MCF 10A (cell line): ENCODE results near the gene RNF175. TPM values are rescaled to one million over a fixed set of nuclear protein-coding genes. Genes with fewer than 3 reads are reported as not detected.

Source experiments
- Bru-seq: library from RNA; stranded (reverse); fragments of 400-500 nt; gene quantifications from one replicate; lab custom pipeline; 2021; lab: Mats Ljungman, UMichigan
- BruChase-seq, 2 experiments: library from RNA; stranded (reverse); fragments of 400-500 nt; gene quantifications; one replicate each; lab custom pipeline; 2021; lab: Mats Ljungman, UMichigan
- BruUV-seq: library from RNA; stranded (reverse); fragments of 400-500 nt; replicated peaks from 2 replicates; lab custom pipeline; 2021; lab: Mats Ljungman, UMichigan
- CTCF ChIA-PET: fragments of 300-600 bp; sonication (Branson Sonifier 250); formaldehyde crosslinking; extraction: SDS; loops from one replicate; lab custom pipeline; 2021; ENCODE audit warnings: antibody characterized with exemption, inconsistent platforms; lab: Yijun Ruan, JAX
- POLR2A ChIA-PET: fragments of 300-600, 350-650 bp; sonication (Branson Sonifier 250); formaldehyde crosslinking; extraction: SDS; loops from one replicate; lab custom pipeline; 2020; ENCODE audit warnings: antibody characterized with exemption, inconsistent platforms; lab: Yijun Ruan, JAX
- DNase-seq: peaks from one replicate; pipeline ENCODE4 v3.0.0-alpha.2; 2018; ENCODE audit not compliant: unreplicated experiment
- H3K27ac Mint-ChIP-seq: one replicate; pipeline ENCODE4 v1.8.0; 2022; ENCODE audit warnings: mild to moderate bottlenecking, low read depth, mixed read lengths; ENCODE audit not compliant: unreplicated experiment
- H3K27me3 Mint-ChIP-seq: one replicate; pipeline ENCODE4 v1.8.0; 2022; ENCODE audit warnings: mixed read lengths; ENCODE audit not compliant: insufficient read depth, unreplicated experiment
- H3K36me3 Mint-ChIP-seq: one replicate; pipeline ENCODE4 v1.8.0; 2022; ENCODE audit warnings: mild to moderate bottlenecking, moderate library complexity, mixed read lengths; ENCODE audit not compliant: insufficient read depth, unreplicated experiment
- H3K4me1 Mint-ChIP-seq: one replicate; pipeline ENCODE4 v1.8.0; 2022; ENCODE audit warnings: mixed read lengths; ENCODE audit not compliant: insufficient read depth, unreplicated experiment
- H3K4me3 Mint-ChIP-seq: one replicate; pipeline ENCODE4 v1.8.0; 2022; ENCODE audit warnings: mild to moderate bottlenecking, moderate library complexity, mixed read lengths; ENCODE audit not compliant: unreplicated experiment
- H3K9me3 Mint-ChIP-seq: one replicate; pipeline ENCODE4 v1.8.0; 2022; ENCODE audit warnings: mixed read lengths; ENCODE audit not compliant: unreplicated experiment
- intact Hi-C: fragments of 100-400 bp; cut with micrococcal nuclease; formaldehyde crosslinking; loops from 2 replicates; pipeline ENCODE4 v1.14.1; 2022
- long read RNA-seq: library from polyadenylated mRNA; stranded (forward); transcript quantifications from one replicate; pipeline ENCODE4 v2.0.0, GENCODE V29; 2022
- total RNA-seq: library from RNA; stranded (reverse); gene quantifications from 2 replicates; pipeline ENCODE4 v1.2.3, GENCODE V29; 2022
- TF ChIP-seq, protein P1 (sequence below): fragments of 200-600 bp; IDR thresholded peaks from one replicate; pipeline ENCODE4 v1.8.0; 2022; ENCODE audit warnings: antibody characterized with exemption, mild to moderate bottlenecking; ENCODE audit not compliant: unreplicated experiment

RNF175 gene
- total RNA-seq, result 0.42 and 0.66 TPM in 2 replicates
- Bru-seq, nascent RNA, result percentile 20 among the genes with signal in this experiment
- percentile 14 among the genes with signal in this experiment for BruChase-seq, experiment 1, labeled RNA remaining after a 6-hour chase
- percentile 21 among the genes with signal in this experiment for BruChase-seq, experiment 2, labeled RNA remaining after a 2-hour chase
- long read RNA-seq, partial matches to known transcripts, result 0 of 1 reads
- long read RNA-seq, other reads (novel, unspliced or antisense), result 1 of 1 reads

DNA sequence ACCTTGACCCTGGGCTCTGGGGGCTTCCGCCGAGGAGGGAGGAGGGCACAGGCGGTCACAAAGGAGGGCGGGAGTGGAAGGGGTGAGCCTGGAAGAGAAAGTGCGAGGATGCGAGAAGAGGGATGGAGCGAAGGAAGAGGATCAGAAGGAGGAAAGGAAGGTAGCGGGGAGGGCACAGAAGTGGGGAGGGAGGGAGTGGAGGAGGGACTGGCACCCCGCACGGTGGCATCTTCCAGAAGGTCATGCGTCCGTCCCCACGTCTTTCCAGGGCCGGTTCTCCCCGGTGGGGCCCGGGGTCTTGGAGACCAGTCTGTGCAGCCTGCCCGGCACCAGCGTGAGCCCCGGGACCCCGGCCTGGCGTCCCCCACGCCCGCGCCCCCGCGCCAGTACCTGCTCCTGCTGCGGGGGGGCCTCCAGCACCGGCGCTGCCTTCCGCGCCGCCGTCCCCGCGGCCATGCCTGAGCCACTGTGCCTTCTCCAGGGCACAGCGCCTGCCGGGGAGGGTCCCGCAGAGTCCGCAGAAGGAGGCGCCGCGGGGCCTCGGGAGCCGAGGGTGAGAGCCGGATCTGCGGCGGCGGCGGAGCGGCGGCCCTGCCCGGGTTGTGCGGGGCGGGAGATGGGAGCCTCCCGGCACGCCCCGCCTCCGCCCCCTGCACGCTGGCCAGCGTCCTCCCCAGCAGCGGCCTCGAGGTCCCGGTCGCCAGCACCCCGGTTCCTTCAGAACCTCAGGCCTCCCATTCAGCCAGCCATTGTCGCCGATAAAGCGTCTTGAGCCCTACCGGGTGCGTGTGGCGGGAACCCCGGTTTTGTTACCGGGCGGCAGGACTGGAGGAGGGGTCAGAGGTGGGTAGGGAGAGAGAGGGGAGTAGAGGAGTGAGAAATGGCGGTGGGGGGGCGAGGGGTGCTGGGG lies at the start of gene RNF175:
RNF175 (minus strand) TSS at position 618 of the 910 bp plus-strand sequence; CDS start at position 456, 162 bp downstream.
- H3K4me3 Mint-ChIP-seq, result peak within 1 kb of the TSS; percentile 55
- no peaks in the 10 kb centered on the region for H3K27me3 Mint-ChIP-seq
- peaks cover 2% of the 10 kb centered on the region for H3K9me3 Mint-ChIP-seq
- intact Hi-C loops, result no loop called here
- CTCF ChIA-PET, result interaction anchor here (2.7 kb wide), 1 partner anchor 9 kb away, joined by 11 read pairs; no protein-coding TSS in a partner anchor
- no peaks in the 10 kb centered on the region for H3K4me1 Mint-ChIP-seq
- TF ChIP-seq, protein P1, sequence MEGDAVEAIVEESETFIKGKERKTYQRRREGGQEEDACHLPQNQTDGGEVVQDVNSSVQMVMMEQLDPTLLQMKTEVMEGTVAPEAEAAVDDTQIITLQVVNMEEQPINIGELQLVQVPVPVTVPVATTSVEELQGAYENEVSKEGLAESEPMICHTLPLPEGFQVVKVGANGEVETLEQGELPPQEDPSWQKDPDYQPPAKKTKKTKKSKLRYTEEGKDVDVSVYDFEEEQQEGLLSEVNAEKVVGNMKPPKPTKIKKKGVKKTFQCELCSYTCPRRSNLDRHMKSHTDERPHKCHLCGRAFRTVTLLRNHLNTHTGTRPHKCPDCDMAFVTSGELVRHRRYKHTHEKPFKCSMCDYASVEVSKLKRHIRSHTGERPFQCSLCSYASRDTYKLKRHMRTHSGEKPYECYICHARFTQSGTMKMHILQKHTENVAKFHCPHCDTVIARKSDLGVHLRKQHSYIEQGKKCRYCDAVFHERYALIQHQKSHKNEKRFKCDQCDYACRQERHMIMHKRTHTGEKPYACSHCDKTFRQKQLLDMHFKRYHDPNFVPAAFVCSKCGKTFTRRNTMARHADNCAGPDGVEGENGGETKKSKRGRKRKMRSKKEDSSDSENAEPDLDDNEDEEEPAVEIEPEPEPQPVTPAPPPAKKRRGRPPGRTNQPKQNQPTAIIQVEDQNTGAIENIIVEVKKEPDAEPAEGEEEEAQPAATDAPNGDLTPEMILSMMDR, result no peak
- BruUV-seq, result no TSS peak
- H3K27ac Mint-ChIP-seq, result no peak within 1 kb of the TSS
- POLR2A ChIA-PET, result no interaction called here
- no peaks in the 10 kb centered on the region for H3K36me3 Mint-ChIP-seq
- no peak for DNase-seq

DNA sequence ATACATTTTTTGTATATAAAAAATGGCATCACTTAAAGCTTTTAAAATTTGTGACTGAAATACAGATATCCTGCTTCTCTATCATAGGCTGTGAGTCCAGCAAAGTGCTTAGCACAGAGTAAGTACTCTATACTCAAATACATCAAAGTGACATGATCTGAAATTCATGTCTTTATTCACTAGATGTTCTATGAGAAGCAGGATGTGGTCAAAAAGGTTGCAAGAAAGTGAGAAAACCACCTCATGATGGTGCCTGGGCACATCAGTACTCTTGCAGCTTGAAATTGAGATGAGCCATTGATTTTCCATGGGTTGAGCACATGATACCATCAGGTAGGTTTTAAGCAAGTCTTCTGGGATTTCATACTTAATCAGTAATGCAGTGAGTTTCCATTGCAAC lies 49.5 kb upstream of the RNF175 start:
- no peaks in the 10 kb centered on the region for H3K4me1 Mint-ChIP-seq
- H3K9me3 Mint-ChIP-seq, result no peaks in the 10 kb centered on the region
- TF ChIP-seq, protein P1, result no peak
- no TSS peak for BruUV-seq
- H3K27me3 Mint-ChIP-seq, result no peaks in the 10 kb centered on the region
- no peak for DNase-seq
- intact Hi-C loops, result no loop called here
- no peaks in the 10 kb centered on the region for H3K36me3 Mint-ChIP-seq
- ChIA-PET CTCF (no interaction called here), POLR2A (no interaction called here)
- no peak overlapping the region for H3K27ac Mint-ChIP-seq
- no peak overlapping the region for H3K4me3 Mint-ChIP-seq

DNA sequence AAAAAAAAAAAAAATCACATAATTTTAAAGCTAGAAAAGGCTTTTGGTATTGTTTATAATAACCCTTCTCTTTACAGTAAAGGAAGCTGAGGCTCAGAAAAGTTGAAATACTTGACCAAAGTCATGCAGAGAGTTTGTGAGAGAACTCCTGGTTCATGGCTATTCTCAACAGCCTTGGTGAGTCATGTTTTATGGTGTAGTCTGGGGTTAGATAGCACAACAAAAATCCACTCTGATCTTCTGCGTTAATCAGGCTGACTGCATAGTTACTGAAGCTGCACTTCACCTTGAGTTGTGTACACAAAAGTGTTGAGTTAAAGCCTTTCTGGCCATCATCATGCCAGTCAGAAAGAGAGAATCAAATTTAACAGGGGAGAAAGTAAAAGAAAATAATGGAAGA lies 48.4 kb upstream of the RNF175 start:
- H3K4me1 Mint-ChIP-seq, result no peaks in the 10 kb centered on the region
- ChIA-PET CTCF (no interaction called here), POLR2A (no interaction called here)
- no peaks in the 10 kb centered on the region for H3K27me3 Mint-ChIP-seq
- no peak overlapping the region for H3K27ac Mint-ChIP-seq
- no peak overlapping the region for H3K4me3 Mint-ChIP-seq
- no TSS peak for BruUV-seq
- TF ChIP-seq, protein P1, result no peak
- H3K9me3 Mint-ChIP-seq, result no peaks in the 10 kb centered on the region
- intact Hi-C loops, result no loop called here
- no peak for DNase-seq
- H3K36me3 Mint-ChIP-seq, result no peaks in the 10 kb centered on the region

DNA sequence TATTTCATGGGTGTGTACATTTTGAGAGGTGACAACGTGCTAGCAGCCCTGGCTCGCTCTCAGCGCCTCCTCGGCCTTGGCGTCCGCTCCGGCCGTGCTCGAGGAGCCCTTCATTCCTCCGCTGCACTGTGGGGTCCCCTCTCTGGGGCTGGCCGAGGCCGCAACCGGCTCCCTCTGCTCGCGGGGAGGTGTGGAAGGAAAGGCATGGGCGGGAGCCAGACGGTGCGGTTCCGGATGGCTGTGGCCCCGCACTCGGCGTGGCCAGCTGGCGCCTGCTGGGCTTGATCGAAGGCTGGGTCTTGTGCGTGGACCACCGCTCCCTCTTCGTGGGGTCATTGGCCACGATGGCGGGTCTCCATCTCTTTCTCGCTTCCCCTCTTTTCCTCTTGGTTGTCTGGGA lies 46.2 kb upstream of the RNF175 start:
- no peak overlapping the region for H3K27ac Mint-ChIP-seq
- H3K27me3 Mint-ChIP-seq, result no peaks in the 10 kb centered on the region
- BruUV-seq, result no TSS peak
- H3K9me3 Mint-ChIP-seq, result no peaks in the 10 kb centered on the region
- H3K36me3 Mint-ChIP-seq, result no peaks in the 10 kb centered on the region
- intact Hi-C loops, result no loop called here
- TF ChIP-seq, protein P1, result no peak
- no peak overlapping the region for H3K4me3 Mint-ChIP-seq
- ChIA-PET CTCF (interaction anchor here (1.7 kb wide), 1 partner anchor 20 kb away, joined by 6 read pairs; no protein-coding TSS in a partner anchor), POLR2A (no interaction called here)
- DNase-seq, result no peak
- no peaks in the 10 kb centered on the region for H3K4me1 Mint-ChIP-seq
